SK-N-SH treated with all-trans-retinoic acid at 6 μM for 48 hours (cell line): Measurements from ENCODE around the gene LCNL1.

Source experiments
- ATAC-seq: fragments of 200-7000 bp; cut with Tn5 transposase; 3 replicates; pipeline ENCODE4 v1.9.1; 2020; ENCODE audit warnings: mild to moderate bottlenecking, moderate library complexity
- ARNTL ChIP-seq: fragments of 450-650 bp; formaldehyde crosslinking; IDR thresholded peaks from 2 replicates; pipeline ENCODE4 v1.5.0; 2020; ENCODE audit warnings: low read depth, mild to moderate bottlenecking, moderate library complexity, borderline replicate concordance
- BACH2 ChIP-seq: fragments of 250-450 bp; sonication (Bioruptor Pico); IDR thresholded peaks from 2 replicates; pipeline ENCODE4 v1.9.0; 2021; ENCODE audit warnings: mild to moderate bottlenecking, borderline replicate concordance
- CSDC2 ChIP-seq: fragments of 250-450 bp; sonication (Bioruptor Pico); IDR thresholded peaks from 2 replicates; pipeline ENCODE4 v1.5.0; 2020; ENCODE audit warnings: mild to moderate bottlenecking, moderate library complexity
- GLIS3 ChIP-seq: fragments of 250-450 bp; sonication (Bioruptor Pico); IDR thresholded peaks from 2 replicates; pipeline ENCODE4 v1.5.0; 2020; ENCODE audit warnings: mild to moderate bottlenecking, moderate library complexity
- ISL1 ChIP-seq: fragments of 250-450 bp; sonication (Bioruptor Pico); IDR thresholded peaks from 2 replicates; pipeline ENCODE4 v2.1.2; 2022; ENCODE audit warnings: mild to moderate bottlenecking, moderate library complexity
- OSR1 ChIP-seq: fragments of 250-450 bp; sonication (Bioruptor Pico); IDR thresholded peaks from 2 replicates; pipeline ENCODE4 v1.8.0; 2022; ENCODE audit warnings: moderate library complexity, mild to moderate bottlenecking, inconsistent platforms
- PPARA ChIP-seq: fragments of 250-450 bp; sonication (Bioruptor Pico); IDR thresholded peaks from 2 replicates; pipeline ENCODE4 v1.5.0; 2020; ENCODE audit warnings: mild to moderate bottlenecking, borderline replicate concordance
- RARB ChIP-seq: fragments of 250-450 bp; sonication (Bioruptor Pico); IDR thresholded peaks from 2 replicates; pipeline ENCODE4 v1.8.0; 2021; ENCODE audit warnings: mild to moderate bottlenecking, moderate library complexity
- TCF4 ChIP-seq: fragments of 250-450 bp; sonication (Bioruptor Pico); IDR thresholded peaks from 2 replicates; pipeline ENCODE4 v1.8.0; 2021; ENCODE audit warnings: mild to moderate bottlenecking, moderate library complexity, borderline replicate concordance
- TOX ChIP-seq: fragments of 250-450 bp; sonication (Bioruptor Pico); IDR thresholded peaks from 2 replicates; pipeline ENCODE4 v1.8.0; 2021; ENCODE audit warnings: mild to moderate bottlenecking, moderate library complexity, borderline replicate concordance
- ZC3H10 ChIP-seq: fragments of 250-450 bp; sonication (Bioruptor Pico); IDR thresholded peaks from 2 replicates; pipeline ENCODE4 v1.5.1; 2021; ENCODE audit warnings: mild to moderate bottlenecking, moderate library complexity
- ZFP3 ChIP-seq: fragments of 250-450 bp; sonication (Bioruptor Pico); IDR thresholded peaks from 2 replicates; pipeline ENCODE4 v1.5.0; 2020; ENCODE audit warnings: mild to moderate bottlenecking, moderate library complexity
- ZFP30 ChIP-seq: fragments of 450-650 bp; formaldehyde crosslinking; IDR thresholded peaks from 2 replicates; pipeline ENCODE4 v1.5.0; 2022; ENCODE audit warnings: mild to moderate bottlenecking, moderate library complexity
- ZNF565 ChIP-seq: fragments of 450-650 bp; formaldehyde crosslinking; conservative IDR thresholded peaks from 2 replicates; pipeline ENCODE4 v1.5.0; 2020; ENCODE audit warnings: low read depth, mild to moderate bottlenecking, moderate library complexity
- ZNF70 ChIP-seq: fragments of 450-650 bp; formaldehyde crosslinking; IDR thresholded peaks from 2 replicates; pipeline ENCODE4 v1.5.0; 2020; ENCODE audit warnings: mild to moderate bottlenecking, moderate library complexity
- ZNF8 ChIP-seq: fragments of 450-650 bp; formaldehyde crosslinking; IDR thresholded peaks from 2 replicates; pipeline ENCODE4 v1.5.0; 2020; ENCODE audit warnings: mild to moderate bottlenecking, moderate library complexity
- TF ChIP-seq, protein P1 (sequence below): fragments of 250-450 bp; sonication (Bioruptor Pico); IDR thresholded peaks from 2 replicates; pipeline ENCODE4 v1.5.1; 2021; ENCODE audit warnings: mild to moderate bottlenecking, moderate library complexity
- TF ChIP-seq, protein P2 (sequence below): fragments of 250-450 bp; sonication (Bioruptor Pico); IDR thresholded peaks from 2 replicates; pipeline ENCODE4 v1.5.0; 2020; ENCODE audit warnings: mild to moderate bottlenecking, moderate library complexity
- TF ChIP-seq, protein P3 (sequence below): fragments of 250-450 bp; sonication (Bioruptor Pico); IDR thresholded peaks from 2 replicates; pipeline ENCODE4 v1.8.0; 2020; ENCODE audit warnings: mild to moderate bottlenecking, moderate library complexity, borderline replicate concordance
- TF ChIP-seq, protein P4 (sequence below): fragments of 250-450 bp; sonication (Bioruptor Pico); IDR thresholded peaks from 2 replicates; pipeline ENCODE4 v1.5.1; 2020; ENCODE audit warnings: low read depth, mild to moderate bottlenecking, moderate library complexity

LCNL1 gene

DNA sequence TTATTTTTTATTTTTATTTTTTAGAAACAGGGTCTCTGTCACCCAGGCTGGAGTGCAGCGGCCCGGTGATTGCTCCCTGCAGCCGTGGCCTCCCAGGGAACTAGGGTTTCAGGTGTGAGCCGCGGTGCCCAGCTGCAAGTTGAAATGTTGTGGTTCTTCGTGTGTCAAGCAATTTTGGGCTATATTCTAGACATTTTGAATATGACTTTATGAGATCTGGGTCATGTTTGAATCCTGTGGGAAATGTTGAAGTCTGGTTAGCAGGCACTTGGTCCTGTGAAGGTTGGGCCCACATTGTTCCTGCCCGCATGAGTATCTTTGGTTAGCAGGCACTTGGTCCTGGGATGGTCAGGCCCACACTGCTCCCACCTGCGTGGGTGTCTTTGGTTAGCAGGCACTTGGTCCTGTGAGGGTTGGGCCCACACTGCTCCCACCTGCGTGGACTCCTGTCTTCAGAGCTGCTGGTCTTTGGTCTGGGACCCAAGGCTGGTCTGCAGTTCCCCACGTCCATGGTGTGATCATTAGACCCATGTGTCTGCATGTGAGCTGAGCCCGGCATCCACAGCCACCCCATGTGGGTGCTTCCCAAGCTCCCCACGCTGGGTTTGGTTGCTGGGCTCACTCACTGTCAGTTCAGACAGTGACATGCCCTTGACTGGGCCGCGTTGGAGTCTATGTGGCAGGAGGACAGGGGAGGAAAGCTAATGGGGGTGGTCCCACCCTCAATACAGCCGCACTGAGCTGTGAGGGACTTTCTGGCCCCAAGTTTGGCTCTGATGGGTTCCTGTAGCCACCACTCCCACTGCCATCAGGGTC is 45.4 kb upstream of the LCNL1 start:
- no peak for ATAC-seq
- no peak for TF ChIP-seq ZNF70 (CRISPR knock-in tag)
- TF ChIP-seq, protein P1, sequence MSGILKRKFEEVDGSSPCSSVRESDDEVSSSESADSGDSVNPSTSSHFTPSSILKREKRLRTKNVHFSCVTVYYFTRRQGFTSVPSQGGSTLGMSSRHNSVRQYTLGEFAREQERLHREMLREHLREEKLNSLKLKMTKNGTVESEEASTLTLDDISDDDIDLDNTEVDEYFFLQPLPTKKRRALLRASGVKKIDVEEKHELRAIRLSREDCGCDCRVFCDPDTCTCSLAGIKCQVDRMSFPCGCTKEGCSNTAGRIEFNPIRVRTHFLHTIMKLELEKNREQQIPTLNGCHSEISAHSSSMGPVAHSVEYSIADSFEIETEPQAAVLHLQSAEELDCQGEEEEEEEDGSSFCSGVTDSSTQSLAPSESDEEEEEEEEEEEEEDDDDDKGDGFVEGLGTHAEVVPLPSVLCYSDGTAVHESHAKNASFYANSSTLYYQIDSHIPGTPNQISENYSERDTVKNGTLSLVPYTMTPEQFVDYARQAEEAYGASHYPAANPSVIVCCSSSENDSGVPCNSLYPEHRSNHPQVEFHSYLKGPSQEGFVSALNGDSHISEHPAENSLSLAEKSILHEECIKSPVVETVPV (CRISPR knock-in tag), result no peak

DNA sequence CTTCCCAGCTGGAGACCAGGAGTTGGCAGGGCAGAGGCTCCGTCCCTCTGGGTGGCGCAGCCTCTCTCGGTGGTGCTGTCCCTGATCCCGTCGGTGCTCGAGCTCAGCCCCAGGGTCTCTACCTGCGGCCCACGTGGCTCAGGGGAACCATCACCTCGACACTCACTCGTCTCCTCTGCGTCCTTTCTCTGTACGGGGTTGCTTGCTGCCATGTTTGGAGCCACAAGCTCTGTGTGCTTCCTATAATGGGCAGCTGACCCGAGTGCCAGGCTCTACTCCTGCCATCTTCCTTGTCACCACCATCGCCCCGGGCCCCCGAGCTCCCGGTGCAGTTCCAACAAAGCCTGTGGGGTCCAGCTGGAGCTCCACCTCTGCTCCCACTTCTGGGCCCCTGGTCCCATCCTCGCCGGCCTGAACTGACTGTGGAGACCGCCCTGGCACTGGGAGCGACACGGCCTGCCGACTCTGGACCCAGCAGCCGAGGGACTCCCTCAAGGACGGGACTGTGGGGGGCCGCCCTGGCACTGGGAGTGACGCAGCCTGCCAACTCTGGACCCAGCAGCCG is 43.3 kb upstream of the LCNL1 start:
- ATAC-seq, result no peak
- TF ChIP-seq, protein P2, sequence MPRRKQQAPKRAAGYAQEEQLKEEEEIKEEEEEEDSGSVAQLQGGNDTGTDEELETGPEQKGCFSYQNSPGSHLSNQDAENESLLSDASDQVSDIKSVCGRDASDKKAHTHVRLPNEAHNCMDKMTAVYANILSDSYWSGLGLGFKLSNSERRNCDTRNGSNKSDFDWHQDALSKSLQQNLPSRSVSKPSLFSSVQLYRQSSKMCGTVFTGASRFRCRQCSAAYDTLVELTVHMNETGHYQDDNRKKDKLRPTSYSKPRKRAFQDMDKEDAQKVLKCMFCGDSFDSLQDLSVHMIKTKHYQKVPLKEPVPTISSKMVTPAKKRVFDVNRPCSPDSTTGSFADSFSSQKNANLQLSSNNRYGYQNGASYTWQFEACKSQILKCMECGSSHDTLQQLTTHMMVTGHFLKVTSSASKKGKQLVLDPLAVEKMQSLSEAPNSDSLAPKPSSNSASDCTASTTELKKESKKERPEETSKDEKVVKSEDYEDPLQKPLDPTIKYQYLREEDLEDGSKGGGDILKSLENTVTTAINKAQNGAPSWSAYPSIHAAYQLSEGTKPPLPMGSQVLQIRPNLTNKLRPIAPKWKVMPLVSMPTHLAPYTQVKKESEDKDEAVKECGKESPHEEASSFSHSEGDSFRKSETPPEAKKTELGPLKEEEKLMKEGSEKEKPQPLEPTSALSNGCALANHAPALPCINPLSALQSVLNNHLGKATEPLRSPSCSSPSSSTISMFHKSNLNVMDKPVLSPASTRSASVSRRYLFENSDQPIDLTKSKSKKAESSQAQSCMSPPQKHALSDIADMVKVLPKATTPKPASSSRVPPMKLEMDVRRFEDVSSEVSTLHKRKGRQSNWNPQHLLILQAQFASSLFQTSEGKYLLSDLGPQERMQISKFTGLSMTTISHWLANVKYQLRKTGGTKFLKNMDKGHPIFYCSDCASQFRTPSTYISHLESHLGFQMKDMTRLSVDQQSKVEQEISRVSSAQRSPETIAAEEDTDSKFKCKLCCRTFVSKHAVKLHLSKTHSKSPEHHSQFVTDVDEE (CRISPR knock-in tag), result no peak
- TF ChIP-seq ZNF8 (CRISPR knock-in tag) (no peak), CSDC2 (CRISPR knock-in tag) (no peak), ZNF565 (no peak), ZNF70 (CRISPR knock-in tag) (no peak), BACH2 (CRISPR knock-in tag) (no peak), RARB (CRISPR knock-in tag) (no peak), OSR1 (no peak), ZFP30 (CRISPR knock-in tag) (no peak), ARNTL (CRISPR knock-in tag) (no peak), PPARA (CRISPR knock-in tag) (no peak)
- TF ChIP-seq, protein P3, sequence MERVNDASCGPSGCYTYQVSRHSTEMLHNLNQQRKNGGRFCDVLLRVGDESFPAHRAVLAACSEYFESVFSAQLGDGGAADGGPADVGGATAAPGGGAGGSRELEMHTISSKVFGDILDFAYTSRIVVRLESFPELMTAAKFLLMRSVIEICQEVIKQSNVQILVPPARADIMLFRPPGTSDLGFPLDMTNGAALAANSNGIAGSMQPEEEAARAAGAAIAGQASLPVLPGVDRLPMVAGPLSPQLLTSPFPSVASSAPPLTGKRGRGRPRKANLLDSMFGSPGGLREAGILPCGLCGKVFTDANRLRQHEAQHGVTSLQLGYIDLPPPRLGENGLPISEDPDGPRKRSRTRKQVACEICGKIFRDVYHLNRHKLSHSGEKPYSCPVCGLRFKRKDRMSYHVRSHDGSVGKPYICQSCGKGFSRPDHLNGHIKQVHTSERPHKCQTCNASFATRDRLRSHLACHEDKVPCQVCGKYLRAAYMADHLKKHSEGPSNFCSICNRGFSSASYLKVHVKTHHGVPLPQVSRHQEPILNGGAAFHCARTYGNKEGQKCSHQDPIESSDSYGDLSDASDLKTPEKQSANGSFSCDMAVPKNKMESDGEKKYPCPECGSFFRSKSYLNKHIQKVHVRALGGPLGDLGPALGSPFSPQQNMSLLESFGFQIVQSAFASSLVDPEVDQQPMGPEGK, result no peak

DNA sequence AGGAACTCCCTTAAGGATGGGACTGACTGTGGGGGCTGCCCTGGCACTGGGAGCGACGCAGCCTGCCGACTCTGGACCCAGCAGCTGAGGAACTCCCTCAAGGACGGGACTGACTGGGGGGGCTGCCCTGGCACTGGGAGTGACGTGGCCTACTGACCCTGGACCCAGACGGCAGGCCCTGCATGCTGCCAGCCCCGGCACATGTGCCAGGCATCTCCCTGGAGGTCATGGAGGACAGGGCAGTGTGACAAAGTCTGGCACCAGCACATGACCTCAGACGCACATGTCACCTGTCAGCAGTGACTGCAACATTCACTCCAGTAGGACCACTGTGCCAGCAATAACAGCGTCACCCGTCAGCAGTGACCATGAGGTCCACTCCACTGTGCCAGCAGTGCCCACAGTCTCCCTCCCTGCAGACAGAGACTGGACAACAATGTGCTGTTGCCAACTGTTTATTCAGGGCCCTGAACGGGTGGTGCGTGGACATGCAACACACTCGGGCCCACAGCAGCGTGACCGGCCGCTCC is 42.7 kb upstream of the LCNL1 start:
- TF ChIP-seq, protein P1 (CRISPR knock-in tag), result no peak
- TF ChIP-seq ARNTL (CRISPR knock-in tag) (no peak), TOX (no peak), ZFP3 (CRISPR knock-in tag) (no peak), ZNF565 (no peak), CSDC2 (CRISPR knock-in tag) (no peak), ZC3H10 (no peak), RARB (CRISPR knock-in tag) (no peak), TCF4 (CRISPR knock-in tag) (no peak), BACH2 (CRISPR knock-in tag) (no peak), GLIS3 (CRISPR knock-in tag) (no peak), ISL1 (CRISPR knock-in tag) (no peak), ZFP30 (CRISPR knock-in tag) (no peak), PPARA (CRISPR knock-in tag) (no peak), OSR1 (no peak)
- TF ChIP-seq, protein P2 (CRISPR knock-in tag), result no peak
- TF ChIP-seq, protein P4, sequence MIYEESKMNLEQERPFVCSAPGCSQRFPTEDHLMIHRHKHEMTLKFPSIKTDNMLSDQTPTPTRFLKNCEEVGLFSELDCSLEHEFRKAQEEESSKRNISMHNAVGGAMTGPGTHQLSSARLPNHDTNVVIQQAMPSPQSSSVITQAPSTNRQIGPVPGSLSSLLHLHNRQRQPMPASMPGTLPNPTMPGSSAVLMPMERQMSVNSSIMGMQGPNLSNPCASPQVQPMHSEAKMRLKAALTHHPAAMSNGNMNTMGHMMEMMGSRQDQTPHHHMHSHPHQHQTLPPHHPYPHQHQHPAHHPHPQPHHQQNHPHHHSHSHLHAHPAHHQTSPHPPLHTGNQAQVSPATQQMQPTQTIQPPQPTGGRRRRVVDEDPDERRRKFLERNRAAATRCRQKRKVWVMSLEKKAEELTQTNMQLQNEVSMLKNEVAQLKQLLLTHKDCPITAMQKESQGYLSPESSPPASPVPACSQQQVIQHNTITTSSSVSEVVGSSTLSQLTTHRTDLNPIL, result no peak
- TF ChIP-seq, protein P3, result no peak
- ATAC-seq, result no peak
